Astrocyte of the spinal cord (primary cell): ENCODE results near the gene ZNF816.
"Not testable (repeated sequence)": the region's sequence is repeated elsewhere in the genome, so short reads cannot be mapped to it uniquely, and the experiment has no call there.

Source experiments
- DNase-seq: peaks from one replicate; pipeline ENCODE4 v3.0.0; 2011; ENCODE audit warnings: low read depth, low spot score
- H3K4me3 ChIP-seq: 2 replicates; pipeline ENCODE4 v1.5.1; 2011; ENCODE audit warnings: low read depth, mild to moderate bottlenecking, low read length, moderate library complexity
- in situ Hi-C: cut with HindIII; loops from 2 replicates; pipeline ENCODE4 v1.10.0; 2017; ENCODE audit warnings: low sequenced_read_pairs
- TF ChIP-seq, protein P1 (sequence below): IDR thresholded peaks from 2 replicates; pipeline ENCODE4 v1.5.1; 2012; ENCODE audit warnings: low read depth, mild to moderate bottlenecking, low read length, inconsistent platforms

Gene ZNF816

GRCh38 chr19:52942386-52943133 lies 20.1 kb downstream of the ZNF816 start:
- in situ Hi-C loops = no loop called here
- TF ChIP-seq, protein P1, sequence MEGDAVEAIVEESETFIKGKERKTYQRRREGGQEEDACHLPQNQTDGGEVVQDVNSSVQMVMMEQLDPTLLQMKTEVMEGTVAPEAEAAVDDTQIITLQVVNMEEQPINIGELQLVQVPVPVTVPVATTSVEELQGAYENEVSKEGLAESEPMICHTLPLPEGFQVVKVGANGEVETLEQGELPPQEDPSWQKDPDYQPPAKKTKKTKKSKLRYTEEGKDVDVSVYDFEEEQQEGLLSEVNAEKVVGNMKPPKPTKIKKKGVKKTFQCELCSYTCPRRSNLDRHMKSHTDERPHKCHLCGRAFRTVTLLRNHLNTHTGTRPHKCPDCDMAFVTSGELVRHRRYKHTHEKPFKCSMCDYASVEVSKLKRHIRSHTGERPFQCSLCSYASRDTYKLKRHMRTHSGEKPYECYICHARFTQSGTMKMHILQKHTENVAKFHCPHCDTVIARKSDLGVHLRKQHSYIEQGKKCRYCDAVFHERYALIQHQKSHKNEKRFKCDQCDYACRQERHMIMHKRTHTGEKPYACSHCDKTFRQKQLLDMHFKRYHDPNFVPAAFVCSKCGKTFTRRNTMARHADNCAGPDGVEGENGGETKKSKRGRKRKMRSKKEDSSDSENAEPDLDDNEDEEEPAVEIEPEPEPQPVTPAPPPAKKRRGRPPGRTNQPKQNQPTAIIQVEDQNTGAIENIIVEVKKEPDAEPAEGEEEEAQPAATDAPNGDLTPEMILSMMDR = no peak
- peak; percentile 80 for DNase-seq
- peak overlapping the region; percentile 86 for H3K4me3 ChIP-seq

- in situ Hi-C loops = no loop called here
- peak; percentile 38 for DNase-seq
- peak overlapping the region; percentile 86 for H3K4me3 ChIP-seq
- TF ChIP-seq, protein P1 = no peak
Measured at GRCh38 chr19:52941941-52942385, 20.7 kb downstream of the ZNF816 start.

DNA sequence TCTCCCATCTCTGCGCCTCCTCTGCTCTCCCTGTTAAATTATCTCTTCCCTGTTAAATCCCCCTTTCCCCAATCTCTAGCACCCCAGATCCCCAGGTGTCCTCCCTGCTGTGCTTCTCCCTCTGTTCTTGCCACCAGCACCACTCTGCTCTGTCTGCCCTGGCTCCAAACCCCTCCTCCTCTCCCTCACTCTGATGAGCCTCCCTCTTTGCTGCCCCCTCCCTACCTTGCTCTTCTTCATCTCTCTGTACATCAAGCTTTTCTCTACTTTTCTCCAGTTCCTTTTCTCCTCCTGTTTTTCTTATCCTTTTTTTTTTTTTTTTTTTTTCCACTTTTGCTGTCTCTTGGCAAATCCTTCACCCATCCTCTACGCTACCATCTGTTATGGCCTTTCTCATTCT lies 21.2 kb downstream of the ZNF816 start:
- in situ Hi-C loops, DNase-seq: not testable (repeated sequence)
- peak overlapping the region; percentile 86 for H3K4me3 ChIP-seq

GRCh38 chr19:52940905-52941304 lies 21.8 kb downstream of the ZNF816 start:
- in situ Hi-C loops, H3K4me3 ChIP-seq, DNase-seq: not testable (repeated sequence)

GRCh38 chr19:52938761-52939160 lies 23.9 kb downstream of the ZNF816 start:
- H3K4me3 ChIP-seq = no peak overlapping the region
- in situ Hi-C loops = no loop called here
- TF ChIP-seq, protein P1 = no peak
- no peak for DNase-seq

DNA sequence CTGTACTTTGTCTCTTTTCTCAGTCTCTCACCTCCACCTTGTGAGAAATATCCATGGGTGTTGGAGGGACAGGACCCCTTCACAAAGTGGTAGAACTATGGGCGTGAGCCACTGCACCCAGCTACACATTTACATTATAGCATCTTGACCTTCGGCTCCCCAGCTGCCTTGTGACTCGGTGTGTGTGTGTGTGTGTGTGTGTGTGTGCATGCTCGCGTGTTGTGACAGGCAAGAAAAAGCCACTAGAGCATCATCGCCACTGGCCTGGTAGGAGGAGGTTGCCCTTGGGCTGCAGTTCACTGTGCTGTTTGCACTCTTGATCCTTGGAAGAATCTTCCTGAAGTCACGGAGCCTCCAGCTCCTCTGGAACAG lies 25.7 kb downstream of the ZNF816 start:
- DNase-seq = no peak
- in situ Hi-C loops = no loop called here

GRCh38 chr19:52936151-52936953 lies 26.3 kb downstream of the ZNF816 start:
- no peak overlapping the region for H3K4me3 ChIP-seq
- no peak for DNase-seq
- in situ Hi-C loops = no loop called here
- TF ChIP-seq, protein P1 = no peak

More for the DNA sequence above, 25.7 kb downstream of the ZNF816 start:
- TF ChIP-seq, protein P1 = no peak
- H3K4me3 ChIP-seq = no peak overlapping the region
